Mesodermal cell (in vitro differentiated cells): ENCODE data around the gene NMRK1. TPM values are rescaled to one million over a fixed set of nuclear protein-coding genes. Genes with fewer than 3 reads are reported as not detected.

Experiments
- H3K27ac ChIP-seq: 2 replicates; pipeline ENCODE4 v1.7.0; 2013; ENCODE audit warnings: mild to moderate bottlenecking, low read depth, low read length, moderate library complexity; ENCODE audit not compliant: severe bottlenecking
- H3K36me3 ChIP-seq: 2 replicates; pipeline ENCODE4 v1.7.1; 2013; ENCODE audit warnings: mild to moderate bottlenecking, low read length, moderate library complexity; ENCODE audit not compliant: control insufficient read depth, insufficient read depth
- H3K4me1 ChIP-seq: one replicate; pipeline ENCODE4 v1.7.1; 2013; ENCODE audit warnings: mild to moderate bottlenecking, low read length; ENCODE audit not compliant: insufficient read depth, control insufficient read depth, poor library complexity, severe bottlenecking
- H3K4me3 ChIP-seq: 2 replicates; pipeline ENCODE4 v1.7.0; 2013; ENCODE audit warnings: low read length, control low read depth, mild to moderate bottlenecking; ENCODE audit not compliant: insufficient read depth, poor library complexity, severe bottlenecking; ENCODE audit errors: extremely low read depth
- H3K9me3 ChIP-seq: 2 replicates; pipeline ENCODE4 v1.7.1; 2013; ENCODE audit warnings: mild to moderate bottlenecking, low read length, moderate library complexity; ENCODE audit not compliant: control insufficient read depth
- WGBS, 2 experiments: methylation state at CpG; one replicate each; pipeline ENCODE4 v1.1.5; 2013; ENCODE audit warnings: missing lambda C conversion rate in 2 of 2; ENCODE audit not compliant: insufficient coverage in 2 of 2; 5-methylcytosine and 5-hydroxymethylcytosine counted together
- polyA plus RNA-seq, 2 experiments: library from polyadenylated mRNA; stranded (reverse); fragments of 50-300 nt; gene quantifications; one replicate each; pipeline ENCODE4 v1.2.3, GENCODE V29; 2013

The NMRK1 gene
- 19.8 TPM for polyA plus RNA-seq (2013, experiment 1 of 2)
- polyA plus RNA-seq (2013, experiment 2 of 2) = 19.2 TPM

GRCh38 chr9:75087824-75088645 is at the start of gene NMRK1, which contains the start of gene OSTF1:
NMRK1 (minus strand) TSS chr9:75088155; CDS start chr9:75083115, 5,040 bp downstream.
OSTF1 (plus strand) TSS chr9:75088514; CDS start chr9:75088693, 179 bp downstream.
- 0% methylated on average over 43 to 83 of the region's 93 CpGs for WGBS, 2 experiments
- H3K4me3 ChIP-seq = peak within 1 kb of the TSS; percentile 92
- H3K27ac ChIP-seq = peak within 1 kb of the TSS; percentile 71
- H3K36me3 ChIP-seq = no peaks in the 10 kb centered on the region
- no peaks in the 10 kb centered on the region for H3K9me3 ChIP-seq
- H3K4me1 ChIP-seq = peaks cover 19% of the 10 kb centered on the region

GRCh38 chr9:75134495-75134894 is 46.5 kb upstream of the NMRK1 start:
- Histone ChIP-seq H3K4me1 (no peaks in the 10 kb centered on the region), H3K27ac (no peak overlapping the region), H3K36me3 (peaks cover 14% of the 10 kb centered on the region), H3K9me3 (no peaks in the 10 kb centered on the region), H3K4me3 (no peak overlapping the region)
- no CpG with 5 or more reads among the region's 2 CpGs for WGBS, 2 experiments

GRCh38 chr9:75133396-75133795 is 45.4 kb upstream of the NMRK1 start:
- no peaks in the 10 kb centered on the region for H3K4me1 ChIP-seq
- H3K9me3 ChIP-seq = no peaks in the 10 kb centered on the region
- no peak overlapping the region for H3K27ac ChIP-seq
- 65 to 82% methylated on average over 2 to 3 of the region's 3 CpGs for WGBS, 2 experiments
- peaks cover 14% of the 10 kb centered on the region for H3K36me3 ChIP-seq
- no peak overlapping the region for H3K4me3 ChIP-seq

GRCh38 chr9:75132244-75132643 is 44.3 kb upstream of the NMRK1 start:
- no peak overlapping the region for H3K4me3 ChIP-seq
- WGBS, 2 experiments = 75 to 82% methylated on average over 2 of the region's 4 CpGs
- no peaks in the 10 kb centered on the region for H3K4me1 ChIP-seq

GRCh38 chr9:75131700-75132099 is 43.7 kb upstream of the NMRK1 start:
- H3K27ac ChIP-seq = no peak overlapping the region
- WGBS, 2 experiments = 89 to 100% methylated on average over 2 of the region's 3 CpGs
- no peak overlapping the region for H3K4me3 ChIP-seq
- no peaks in the 10 kb centered on the region for H3K4me1 ChIP-seq
- peaks cover 14% of the 10 kb centered on the region for H3K36me3 ChIP-seq
- no peaks in the 10 kb centered on the region for H3K9me3 ChIP-seq

More at GRCh38 chr9:75132244-75132643, 44.3 kb upstream of the NMRK1 start:
- Histone ChIP-seq H3K9me3 (no peaks in the 10 kb centered on the region), H3K27ac (no peak overlapping the region), H3K36me3 (peaks cover 14% of the 10 kb centered on the region)

GRCh38 chr9:75130621-75131230 is 42.8 kb upstream of the NMRK1 start:
- Histone ChIP-seq H3K4me3 (no peak overlapping the region), H3K36me3 (peaks cover 14% of the 10 kb centered on the region), H3K4me1 (no peaks in the 10 kb centered on the region), H3K9me3 (no peaks in the 10 kb centered on the region), H3K27ac (no peak overlapping the region)
- 50 to 71% methylated on average over 2 to 4 of the region's 5 CpGs for WGBS, 2 experiments

GRCh38 chr9:75130172-75130571 is 42.2 kb upstream of the NMRK1 start:
- Histone ChIP-seq H3K36me3 (peaks cover 14% of the 10 kb centered on the region), H3K9me3 (no peaks in the 10 kb centered on the region), H3K4me3 (no peak overlapping the region), H3K27ac (no peak overlapping the region), H3K4me1 (no peaks in the 10 kb centered on the region)
- WGBS, 2 experiments = 96 to 97% methylated on average over 3 to 5 of the region's 5 CpGs

- Histone ChIP-seq H3K4me3 (no peak overlapping the region), H3K9me3 (no peaks in the 10 kb centered on the region), H3K27ac (no peak overlapping the region), H3K36me3 (peaks cover 13% of the 10 kb centered on the region), H3K4me1 (no peaks in the 10 kb centered on the region)
- 83 to 94% methylated on average over 1 to 2 of the region's 2 CpGs for WGBS, 2 experiments
Observed at GRCh38 chr9:75128535-75128934, 40.6 kb upstream of the NMRK1 start.

GRCh38 chr9:75123696-75124095 is 35.7 kb upstream of the NMRK1 start:
- Histone ChIP-seq H3K36me3 (peaks cover 12% of the 10 kb centered on the region), H3K4me1 (no peaks in the 10 kb centered on the region), H3K27ac (no peak overlapping the region), H3K4me3 (no peak overlapping the region), H3K9me3 (no peaks in the 10 kb centered on the region)
- 95 to 99% methylated on average over 9 to 10 of the region's 10 CpGs for WGBS, 2 experiments

- Histone ChIP-seq H3K27ac (no peak overlapping the region), H3K4me1 (no peaks in the 10 kb centered on the region), H3K4me3 (no peak overlapping the region), H3K9me3 (no peaks in the 10 kb centered on the region), H3K36me3 (peaks cover 19% of the 10 kb centered on the region)
- 68 to 81% methylated on average over 3 to 4 of the region's 5 CpGs for WGBS, 2 experiments
Observed at GRCh38 chr9:75121914-75122558, 34.1 kb upstream of the NMRK1 start.
